GM12873 (cell line): ENCODE measurements around the gene ARRB1.

Experiments used
- CTCF ChIP-seq: IDR thresholded peaks from 2 replicates; pipeline ENCODE4 v1.5.1; 2012; ENCODE audit warnings: low read depth, mild to moderate bottlenecking, moderate library complexity, low read length, control low read depth; ENCODE audit not compliant: insufficient read depth; ENCODE audit errors: missing control alignments

The ARRB1 gene

GRCh38 chr11:75312346-75312745, 39.1 kb downstream of the ARRB1 start:
- TF ChIP-seq CTCF, result no peak

GRCh38 chr11:75311858-75312288, 39.6 kb downstream of the ARRB1 start:
- TF ChIP-seq CTCF, result no peak

DNA sequence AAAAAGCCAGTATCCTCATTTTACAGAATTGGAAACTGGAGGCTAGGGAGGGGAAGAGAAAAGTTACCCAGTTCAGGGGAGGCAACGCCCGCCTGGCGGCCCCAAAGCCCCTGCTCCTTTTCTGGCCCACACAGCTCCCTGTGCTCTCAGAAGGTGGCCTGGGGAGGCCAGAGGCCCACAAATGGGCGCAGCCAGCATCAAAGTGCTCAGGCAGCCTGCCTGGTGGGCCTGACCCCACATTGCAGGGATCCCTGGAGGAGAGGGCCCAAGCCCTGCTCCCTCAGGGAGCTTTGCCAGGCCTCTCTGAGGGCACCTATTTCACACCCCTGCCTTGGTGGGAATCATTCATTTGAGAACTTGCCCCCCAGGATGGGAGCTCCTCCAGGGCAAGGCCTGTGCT, 42.5 kb downstream of the ARRB1 start:
- TF ChIP-seq CTCF, result no peak

DNA sequence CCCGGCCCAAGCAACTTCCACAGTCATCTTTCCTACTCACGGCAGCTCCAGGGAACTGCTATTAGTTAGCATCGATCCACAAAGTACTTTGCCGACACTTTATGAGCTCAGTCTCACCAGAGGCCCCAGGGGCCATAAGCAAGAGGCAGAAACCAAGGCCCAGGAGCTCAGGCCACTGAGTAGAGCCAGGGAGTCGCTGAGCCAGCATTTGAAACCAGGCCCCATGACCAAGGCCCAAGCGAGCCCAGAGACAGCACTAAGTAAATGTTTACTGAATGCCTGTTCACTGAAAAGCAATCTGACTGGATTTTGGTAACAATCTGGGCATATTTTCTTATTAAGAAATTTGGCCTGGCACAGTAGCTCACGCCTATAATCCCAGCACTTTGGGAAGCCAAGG, 43.3 kb downstream of the ARRB1 start:
- TF ChIP-seq CTCF, result no peak

DNA sequence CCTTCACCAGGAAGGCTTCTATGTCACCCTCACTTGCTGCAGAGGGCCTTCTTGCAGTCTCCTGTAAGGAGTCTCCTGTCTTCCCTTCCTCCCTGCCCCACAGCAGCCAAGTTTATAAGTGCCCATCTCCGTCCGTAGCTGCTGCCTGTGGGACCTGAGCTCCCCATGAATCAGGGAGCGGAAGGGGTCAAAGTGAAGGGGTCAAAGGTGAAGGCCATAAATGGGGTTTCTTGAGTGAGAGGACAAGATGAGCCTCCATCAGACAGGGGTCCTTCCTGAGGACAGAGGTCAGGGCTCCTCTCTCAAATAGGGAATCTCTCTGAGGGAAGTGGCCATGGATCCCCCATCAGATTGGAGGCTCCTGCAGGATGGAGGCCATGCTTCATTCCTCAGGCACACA, 44.4 kb downstream of the ARRB1 start:
- TF ChIP-seq CTCF, result no peak

DNA sequence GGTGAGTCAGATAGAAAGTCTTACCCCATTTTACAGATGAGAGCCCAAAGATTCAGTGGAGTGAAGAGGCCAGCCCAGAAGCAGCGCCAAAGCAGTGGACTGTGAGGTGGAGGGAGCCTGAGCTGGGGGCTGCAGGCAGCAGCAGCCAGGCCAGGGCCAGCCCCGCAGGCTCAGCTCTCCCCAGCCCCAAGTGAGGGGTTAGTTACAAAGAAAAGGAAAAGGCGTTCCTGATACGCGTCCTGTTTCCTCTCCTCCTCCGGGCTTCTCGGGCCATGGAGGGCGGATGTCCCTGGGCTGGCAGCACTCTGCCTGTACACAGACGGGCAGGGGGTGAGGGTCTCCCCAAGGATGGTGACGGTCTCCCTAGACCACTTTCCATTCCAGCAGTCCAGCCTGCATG, 44.9 kb downstream of the ARRB1 start:
- no peak for TF ChIP-seq CTCF

DNA sequence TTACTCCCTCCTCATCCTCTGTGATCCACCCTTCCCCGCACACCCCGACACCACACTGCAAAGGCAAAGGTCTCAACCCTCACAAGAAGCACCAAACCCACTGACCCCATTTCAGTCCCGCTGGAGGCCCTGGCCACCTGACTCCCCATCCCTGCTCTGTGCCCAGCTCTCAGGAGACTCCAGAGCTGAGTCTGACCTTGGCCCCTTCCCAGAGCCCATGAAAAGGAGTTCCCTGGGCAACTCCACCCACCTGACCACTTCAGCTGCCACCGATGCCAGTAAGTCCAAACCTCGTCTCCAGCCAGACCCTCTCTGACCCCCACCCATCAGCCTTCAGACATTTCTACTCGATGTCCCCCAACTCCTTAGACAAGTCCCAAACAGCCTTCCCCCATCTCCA, 45.5 kb downstream of the ARRB1 start:
- TF ChIP-seq CTCF, result no peak
